HepG2 (cell line): Measurements from ENCODE around the gene LASP1. TPM values are rescaled to one million over a fixed set of nuclear protein-coding genes. Genes with fewer than 3 reads are reported as not detected.

ENCODE experiments used
- ATAC-seq: fragments of 200-7000 bp; cut with Tn5 transposase; 3 replicates; pipeline ENCODE4 v1.9.1; 2020; ENCODE audit warnings: mild to moderate bottlenecking, moderate library complexity
- BruUV-seq: library from RNA; stranded (reverse); fragments of 400-500 nt; replicated peaks from 2 replicates; lab custom pipeline; 2021; lab: Mats Ljungman, UMichigan
- CTCF ChIA-PET: fragments of 300-600 bp; formaldehyde crosslinking; extraction: SDS; loops from one replicate; lab custom pipeline; 2021; ENCODE audit warnings: low total read pairs, inconsistent platforms, low intra/inter-chr PET ratio; lab: Yijun Ruan, JAX
- POLR2A ChIA-PET: fragments of 350-600 bp; sonication (Branson Sonifier 250); formaldehyde crosslinking; loops from one replicate; lab custom pipeline; 2020; ENCODE audit warnings: antibody characterized with exemption, inconsistent platforms; lab: Yijun Ruan, JAX
- DNase-seq: peaks from one replicate; pipeline ENCODE4 v3.0.0-alpha.2; 2015; ENCODE audit warnings: low spot score
- FAIRE-seq: peaks from 3 replicates; lab custom pipeline; 2011; peaks lifted over from hg19 to GRCh38; lab: Jason Lieb, UNC
- H2AFZ ChIP-seq: one replicate; pipeline ENCODE4 v1.6.1; 2011; ENCODE audit warnings: low read length, inconsistent platforms
- H3K27ac ChIP-seq: fragments of 300-600 bp; 3 replicates; pipeline ENCODE4 v1.8.0; 2011; ENCODE audit warnings: mixed run types, mild to moderate bottlenecking, mixed read lengths, low read length, inconsistent platforms; ENCODE audit not compliant: insufficient read depth; ENCODE audit errors: extremely low read length
- H3K27me3 ChIP-seq, 2 experiments: fragments of 200-600 bp in 1 of 2; 2 replicates in 1 of 2; 3 replicates in 1 of 2; pipeline versions ENCODE4 v1.6.0 to v1.8.0; 2011; ENCODE audit warnings: low read length in 2 of 2, mild to moderate bottlenecking in 2 of 2, moderate library complexity in 2 of 2, inconsistent platforms in 1 of 2; ENCODE audit not compliant: insufficient read depth in 2 of 2, control insufficient read depth in 1 of 2
- H3K36me3 ChIP-seq, 2 experiments: fragments of 200-600 bp in 1 of 2; replicated peaks in 1 of 2; 2 replicates in 1 of 2; 3 replicates in 1 of 2; pipeline versions ENCODE4 v1.5.1 to v1.8.0; 2011; ENCODE audit warnings: low read length in 2 of 2, inconsistent platforms in 1 of 2; ENCODE audit not compliant: insufficient read depth in 2 of 2, control insufficient read depth in 1 of 2
- H3K4me1 ChIP-seq: 2 replicates; pipeline ENCODE4 v1.5.1; 2012; ENCODE audit warnings: low read length, inconsistent platforms; ENCODE audit not compliant: insufficient read depth
- H3K4me2 ChIP-seq: 2 replicates; pipeline ENCODE4 v1.6.0; 2011; ENCODE audit warnings: low read depth, low read length, inconsistent platforms
- H3K4me3 ChIP-seq, 3 experiments: fragments of 200-600 bp in 1 of 3; sonication (generic), shearing (Covaris generic) in 1 of 3; replicated peaks in 1 of 3; 2 replicates each; pipeline ENCODE4 v1.5.1; 2011 to 2016; ENCODE audit warnings: low read length in 3 of 3, inconsistent platforms in 2 of 3, low read depth in 2 of 3, mild to moderate bottlenecking in 2 of 3, control low read depth in 1 of 3, mixed read lengths in 1 of 3; ENCODE audit not compliant: insufficient read depth in 1 of 3
- H3K79me2 ChIP-seq: one replicate; pipeline ENCODE4 v1.6.1; 2011; ENCODE audit warnings: low read length, inconsistent platforms; ENCODE audit not compliant: insufficient read depth
- H3K9ac ChIP-seq: 2 replicates; pipeline ENCODE4 v1.6.0; 2011; ENCODE audit warnings: mild to moderate bottlenecking, low read depth, low read length, inconsistent platforms; ENCODE audit not compliant: insufficient read depth
- H3K9me3 ChIP-seq: 2 replicates; pipeline ENCODE4 v1.5.1; 2012; ENCODE audit warnings: mild to moderate bottlenecking, low read length
- H4K20me1 ChIP-seq: 2 replicates; pipeline ENCODE4 v1.6.0; 2011; ENCODE audit warnings: inconsistent platforms, mild to moderate bottlenecking, low read length, moderate library complexity; ENCODE audit not compliant: insufficient read depth
- FOXK2 ChIP-seq: fragments of 450-650 bp; IDR thresholded peaks from 2 replicates; pipeline ENCODE4 v1.6.1; 2016
- PITX1 ChIP-seq: sonication (generic); formaldehyde crosslinking; IDR thresholded peaks from 2 replicates; pipeline ENCODE4 v1.5.1; 2020; ENCODE audit warnings: mild to moderate bottlenecking, missing genetic modification reagents
- WGBS: methylation state at CpG from one replicate; pipeline ENCODE4 v1.1.6; 2017; ENCODE audit warnings: low lambda C conversion rate; 5-methylcytosine and 5-hydroxymethylcytosine counted together
- in situ Hi-C: cut with HindIII; loops from 2 replicates; pipeline ENCODE4 v1.10.0; 2017; ENCODE audit warnings: low pct_unique_long_range_greater_than_20kb; ENCODE audit not compliant: extremely low pct_ligation_motif_present
- intact Hi-C: fragments of 100-400 bp; cut with micrococcal nuclease; formaldehyde crosslinking; loops from one replicate; pipeline ENCODE4 v1.10.0; 2022; ENCODE audit not compliant: unreplicated experiment
- polyA plus RNA-seq, 8 experiments: library from polyadenylated mRNA; depleted of rRNA in 3 of 8; stranded (reverse) in 7 of 8; unstranded in 1 of 8; fragments of >200 nt; fragmentation: Illumina TruSeq in 4 of 8; extraction: Trizol in 4 of 8; gene quantifications; 2 replicates each; pipeline versions ENCODE4 v1.2.1 to v1.2.3, GENCODE V29; 2011 to 2016; ENCODE audit warnings: low read depth in 4 of 8, missing spikeins in 1 of 8, mixed read lengths in 1 of 8; ENCODE audit not compliant: insufficient read depth in 1 of 8
- total RNA-seq, 5 experiments: library from RNA; depleted of rRNA; stranded (reverse); fragments of >200 nt; fragmentation: Illumina TruSeq; extraction: Trizol; gene quantifications; 2 replicates each; pipeline ENCODE4 v1.2.3, GENCODE V29; 2016; ENCODE audit warnings: low read depth in 1 of 5
- TF ChIP-seq, protein P1 (sequence below): sonication (generic); formaldehyde crosslinking; IDR thresholded peaks from 2 replicates; pipeline ENCODE4 v1.5.1; 2020; ENCODE audit warnings: mild to moderate bottlenecking, missing genetic modification reagents, moderate library complexity

The LASP1 gene
- total and polyA plus RNA-seq, 2 of the 13 experiments (the other 11 are each of a cell fraction or from before 2014, with no cell fraction given) = 70.1 to 97.0 TPM

- no peak overlapping the region for H3K27ac ChIP-seq
- H3K9ac ChIP-seq = no peak overlapping the region
- FAIRE-seq (no peak), DNase-seq (no peak), ATAC-seq (peak; percentile 6; the same call in 1 of the 3 replicates)
- peaks cover 11% of the 10 kb centered on the region for H4K20me1 ChIP-seq
- TF ChIP-seq PITX1 (CRISPR knock-in tag) (no peak), FOXK2 (no peak)
- TF ChIP-seq, protein P1, sequence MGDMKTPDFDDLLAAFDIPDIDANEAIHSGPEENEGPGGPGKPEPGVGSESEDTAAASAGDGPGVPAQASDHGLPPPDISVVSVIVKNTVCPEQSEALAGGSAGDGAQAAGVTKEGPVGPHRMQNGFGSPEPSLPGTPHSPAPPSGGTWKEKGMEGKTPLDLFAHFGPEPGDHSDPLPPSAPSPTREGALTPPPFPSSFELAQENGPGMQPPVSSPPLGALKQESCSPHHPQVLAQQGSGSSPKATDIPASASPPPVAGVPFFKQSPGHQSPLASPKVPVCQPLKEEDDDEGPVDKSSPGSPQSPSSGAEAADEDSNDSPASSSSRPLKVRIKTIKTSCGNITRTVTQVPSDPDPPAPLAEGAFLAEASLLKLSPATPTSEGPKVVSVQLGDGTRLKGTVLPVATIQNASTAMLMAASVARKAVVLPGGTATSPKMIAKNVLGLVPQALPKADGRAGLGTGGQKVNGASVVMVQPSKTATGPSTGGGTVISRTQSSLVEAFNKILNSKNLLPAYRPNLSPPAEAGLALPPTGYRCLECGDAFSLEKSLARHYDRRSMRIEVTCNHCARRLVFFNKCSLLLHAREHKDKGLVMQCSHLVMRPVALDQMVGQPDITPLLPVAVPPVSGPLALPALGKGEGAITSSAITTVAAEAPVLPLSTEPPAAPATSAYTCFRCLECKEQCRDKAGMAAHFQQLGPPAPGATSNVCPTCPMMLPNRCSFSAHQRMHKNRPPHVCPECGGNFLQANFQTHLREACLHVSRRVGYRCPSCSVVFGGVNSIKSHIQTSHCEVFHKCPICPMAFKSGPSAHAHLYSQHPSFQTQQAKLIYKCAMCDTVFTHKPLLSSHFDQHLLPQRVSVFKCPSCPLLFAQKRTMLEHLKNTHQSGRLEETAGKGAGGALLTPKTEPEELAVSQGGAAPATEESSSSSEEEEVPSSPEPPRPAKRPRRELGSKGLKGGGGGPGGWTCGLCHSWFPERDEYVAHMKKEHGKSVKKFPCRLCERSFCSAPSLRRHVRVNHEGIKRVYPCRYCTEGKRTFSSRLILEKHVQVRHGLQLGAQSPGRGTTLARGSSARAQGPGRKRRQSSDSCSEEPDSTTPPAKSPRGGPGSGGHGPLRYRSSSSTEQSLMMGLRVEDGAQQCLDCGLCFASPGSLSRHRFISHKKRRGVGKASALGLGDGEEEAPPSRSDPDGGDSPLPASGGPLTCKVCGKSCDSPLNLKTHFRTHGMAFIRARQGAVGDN (CRISPR knock-in tag) = 0 out of 2 replicates have a peak, but pooled peaks have one; percentile 9
- ChIA-PET POLR2A (interaction anchor here (1.0 to 1.4 kb wide), 2 partner anchors 36 to 38 kb away, joined by 3 to 5 read pairs; no protein-coding TSS in a partner anchor), CTCF (no interaction called here)
- 97% methylated on average over 8 of the region's 8 CpGs for WGBS
- peaks cover 40 to 75% of the 10 kb centered on the region in 2 experiments for H3K36me3 ChIP-seq
- no peak overlapping the region for H2AFZ ChIP-seq
- H3K4me3 ChIP-seq = no peak overlapping the region
- intact Hi-C loops = no loop called here
- in situ Hi-C loops = no loop called here
- BruUV-seq = no TSS peak
- no peaks in the 10 kb centered on the region for H3K9me3 ChIP-seq
- H3K27me3 ChIP-seq = no peaks in the 10 kb centered on the region
- no peak overlapping the region for H3K4me2 ChIP-seq
- H3K4me1 ChIP-seq = peaks cover 9% of the 10 kb centered on the region
- H3K79me2 ChIP-seq = peaks cover 3% of the 10 kb centered on the region
Measured at GRCh38 chr17:38908676-38909181, 38.9 kb downstream of the LASP1 start.
